OCI-LY1 (cell line): ENCODE measurements around the gene TMEM260.

Source experiments
- H2AFZ ChIP-seq: fragments of 200-600 bp; sonication (generic), shearing (Covaris generic); 2 replicates; pipeline ENCODE4 v1.6.0; 2014; ENCODE audit warnings: antibody characterized with exemption, mild to moderate bottlenecking, low read length
- H3F3A ChIP-seq: fragments of 200-600 bp; sonication (generic), shearing (Covaris generic); 2 replicates; pipeline ENCODE4 v1.6.0; 2014; ENCODE audit warnings: mild to moderate bottlenecking, antibody characterized with exemption, low read length, moderate library complexity; ENCODE audit not compliant: insufficient read depth
- H3K27ac ChIP-seq: fragments of 200-600 bp; sonication (generic); 2 replicates; pipeline ENCODE4 v1.5.1; 2014; ENCODE audit warnings: low read length, mixed run types, mild to moderate bottlenecking, low read depth; ENCODE audit not compliant: poor library complexity, severe bottlenecking
- H3K27me3 ChIP-seq: fragments of 200-600 bp; sonication (generic); 2 replicates; pipeline ENCODE4 v1.6.0; 2014; ENCODE audit warnings: antibody characterized with exemption, mild to moderate bottlenecking, low read length, moderate library complexity; ENCODE audit not compliant: insufficient read depth
- H3K36me3 ChIP-seq: fragments of 200-600 bp; sonication (generic); 2 replicates; pipeline ENCODE4 v1.6.1; 2014; ENCODE audit warnings: mild to moderate bottlenecking, antibody characterized with exemption, low read length, moderate library complexity, mixed read lengths; ENCODE audit not compliant: insufficient read depth
- H3K4me1 ChIP-seq: fragments of 200-600 bp; sonication (generic); 2 replicates; pipeline ENCODE4 v1.5.1; 2014; ENCODE audit warnings: mild to moderate bottlenecking, low read length, moderate library complexity; ENCODE audit not compliant: insufficient read depth, severe bottlenecking
- H3K4me2 ChIP-seq: fragments of 200-600 bp; sonication (generic), shearing (Covaris generic); 2 replicates; pipeline ENCODE4 v1.6.1; 2014; ENCODE audit warnings: low read length
- H3K4me3 ChIP-seq: fragments of 200-600 bp; sonication (generic); 2 replicates; pipeline ENCODE4 v1.5.1; 2014; ENCODE audit warnings: low read length, low read depth, mild to moderate bottlenecking, mixed read lengths; ENCODE audit not compliant: poor library complexity, severe bottlenecking
- H3K79me2 ChIP-seq: fragments of 200-600 bp; shearing (Covaris generic); 2 replicates; pipeline ENCODE4 v1.6.1; 2016; ENCODE audit warnings: mixed run types, low read length, mixed read lengths; ENCODE audit not compliant: insufficient read depth
- H3K9ac ChIP-seq: fragments of 200-600 bp; sonication (generic), shearing (Covaris generic); 2 replicates; pipeline ENCODE4 v1.6.1; 2014; ENCODE audit warnings: mild to moderate bottlenecking, low read length, mixed read lengths
- H3K9me2 ChIP-seq: fragments of 200-600 bp; sonication (generic), shearing (Covaris generic); 2 replicates; pipeline ENCODE4 v1.6.1; 2014; ENCODE audit warnings: low read depth, mild to moderate bottlenecking, low read length, mixed read lengths
- H3K9me3 ChIP-seq: fragments of 200-600 bp; shearing (Covaris generic); 2 replicates; pipeline ENCODE4 v1.6.1; 2014; ENCODE audit warnings: low read length, mixed read lengths
- H4K20me1 ChIP-seq: fragments of 200-600 bp; sonication (generic), shearing (Covaris generic); 2 replicates; pipeline ENCODE4 v1.6.0; 2016; ENCODE audit warnings: mild to moderate bottlenecking, low read length; ENCODE audit not compliant: insufficient read depth
- EZH2 ChIP-seq: fragments of 200-600 bp; sonication (generic), shearing (Covaris generic); IDR thresholded peaks from 2 replicates; pipeline ENCODE4 v1.8.0; 2017; ENCODE audit warnings: borderline replicate concordance, mixed run types, mild to moderate bottlenecking, antibody characterized with exemption, low read length, moderate library complexity, mixed read lengths
- TF ChIP-seq, protein P1 (sequence below): fragments of 200-600 bp; sonication (generic), shearing (Covaris generic); IDR thresholded peaks from 2 replicates; pipeline ENCODE4 v1.5.1; 2017; ENCODE audit warnings: mild to moderate bottlenecking, antibody characterized with exemption, low read length, moderate library complexity, mixed read lengths

TMEM260 gene

GRCh38 chr14:56676042-56676441 lies 96.4 kb downstream of the TMEM260 start:
- no peak for TF ChIP-seq EZH2
- TF ChIP-seq, protein P1, sequence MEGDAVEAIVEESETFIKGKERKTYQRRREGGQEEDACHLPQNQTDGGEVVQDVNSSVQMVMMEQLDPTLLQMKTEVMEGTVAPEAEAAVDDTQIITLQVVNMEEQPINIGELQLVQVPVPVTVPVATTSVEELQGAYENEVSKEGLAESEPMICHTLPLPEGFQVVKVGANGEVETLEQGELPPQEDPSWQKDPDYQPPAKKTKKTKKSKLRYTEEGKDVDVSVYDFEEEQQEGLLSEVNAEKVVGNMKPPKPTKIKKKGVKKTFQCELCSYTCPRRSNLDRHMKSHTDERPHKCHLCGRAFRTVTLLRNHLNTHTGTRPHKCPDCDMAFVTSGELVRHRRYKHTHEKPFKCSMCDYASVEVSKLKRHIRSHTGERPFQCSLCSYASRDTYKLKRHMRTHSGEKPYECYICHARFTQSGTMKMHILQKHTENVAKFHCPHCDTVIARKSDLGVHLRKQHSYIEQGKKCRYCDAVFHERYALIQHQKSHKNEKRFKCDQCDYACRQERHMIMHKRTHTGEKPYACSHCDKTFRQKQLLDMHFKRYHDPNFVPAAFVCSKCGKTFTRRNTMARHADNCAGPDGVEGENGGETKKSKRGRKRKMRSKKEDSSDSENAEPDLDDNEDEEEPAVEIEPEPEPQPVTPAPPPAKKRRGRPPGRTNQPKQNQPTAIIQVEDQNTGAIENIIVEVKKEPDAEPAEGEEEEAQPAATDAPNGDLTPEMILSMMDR, result no peak
- Histone ChIP-seq H3K4me1 (no peaks in the 10 kb centered on the region), H3K9me3 (no peaks in the 10 kb centered on the region), H3K4me2 (no peak overlapping the region), H3K27ac (no peak overlapping the region), H3K9me2 (no peaks in the 10 kb centered on the region), H3K9ac (no peak overlapping the region), H2AFZ (no peak overlapping the region), H3K4me3 (no peak overlapping the region), H3K36me3 (no peaks in the 10 kb centered on the region), H3K79me2 (no peaks in the 10 kb centered on the region), H4K20me1 (no peaks in the 10 kb centered on the region), H3K27me3 (no peaks in the 10 kb centered on the region), H3F3A (no peaks in the 10 kb centered on the region)

DNA sequence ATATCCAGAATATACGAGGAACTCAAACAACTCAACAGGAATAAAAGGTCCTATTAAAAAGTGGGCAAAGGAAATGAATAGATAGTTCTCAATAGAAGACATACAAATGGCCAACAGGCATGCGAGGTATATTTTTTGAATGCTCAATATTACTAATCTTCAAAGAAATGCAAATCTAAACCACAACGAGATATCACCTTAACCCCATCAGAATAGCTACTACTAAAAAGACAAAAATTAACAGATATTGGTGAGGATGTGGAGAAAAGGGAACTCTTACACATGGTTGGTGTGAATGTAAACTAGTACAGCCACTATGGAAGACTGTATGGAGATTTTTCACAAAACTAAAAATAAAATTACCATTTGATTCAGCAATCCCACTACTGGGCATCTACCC lies 99.2 kb downstream of the TMEM260 start:
- H4K20me1 ChIP-seq, result no peaks in the 10 kb centered on the region
- no peaks in the 10 kb centered on the region for H3K36me3 ChIP-seq
- H3K27ac ChIP-seq, result no peak overlapping the region
- no peak overlapping the region for H3K4me2 ChIP-seq
- H2AFZ ChIP-seq, result no peak overlapping the region
- H3K9me3 ChIP-seq, result no peaks in the 10 kb centered on the region
- no peaks in the 10 kb centered on the region for H3K9me2 ChIP-seq
- no peaks in the 10 kb centered on the region for H3K79me2 ChIP-seq
- no peaks in the 10 kb centered on the region for H3F3A ChIP-seq
- H3K4me1 ChIP-seq, result no peaks in the 10 kb centered on the region
- no peak overlapping the region for H3K4me3 ChIP-seq
- no peak overlapping the region for H3K9ac ChIP-seq
- no peak for TF ChIP-seq EZH2
- TF ChIP-seq, protein P1, result no peak
- no peaks in the 10 kb centered on the region for H3K27me3 ChIP-seq

GRCh38 chr14:56686416-56686815 lies 106.8 kb downstream of the TMEM260 start:
- H3K9ac ChIP-seq, result no peak overlapping the region
- no peak overlapping the region for H2AFZ ChIP-seq
- H3K4me1 ChIP-seq, result no peaks in the 10 kb centered on the region
- no peak overlapping the region for H3K4me2 ChIP-seq
- no peaks in the 10 kb centered on the region for H3K79me2 ChIP-seq
- no peaks in the 10 kb centered on the region for H3K36me3 ChIP-seq
- TF ChIP-seq, protein P1, result no peak
- no peak for TF ChIP-seq EZH2
- H3F3A ChIP-seq, result no peaks in the 10 kb centered on the region
- no peak overlapping the region for H3K4me3 ChIP-seq
- no peaks in the 10 kb centered on the region for H3K27me3 ChIP-seq
- H4K20me1 ChIP-seq, result no peaks in the 10 kb centered on the region
- no peak overlapping the region for H3K27ac ChIP-seq
- H3K9me2 ChIP-seq, result no peaks in the 10 kb centered on the region
- no peaks in the 10 kb centered on the region for H3K9me3 ChIP-seq
